ENCODE results near the gene IL9.

Gene IL9

GRCh38 chr5:135895474-135896006 lies at the start of gene IL9:
Gene IL9, minus strand, starts transcription at chr5:135895841. Its CDS starts 25 bp downstream, at chr5:135895816.
- DNase-seq = no peak

- peak; percentile 86 for DNase-seq
Measured at GRCh38 chr5:135944967-135945560, 49.4 kb upstream of the IL9 start.

- no peak for DNase-seq
Measured at GRCh38 chr5:135944564-135944963, 48.9 kb upstream of the IL9 start.

- DNase-seq = peak; percentile 8
Measured at GRCh38 chr5:135942202-135942771, 46.6 kb upstream of the IL9 start.

- no peak for DNase-seq
Measured at GRCh38 chr5:135941711-135942110, 46.1 kb upstream of the IL9 start.

GRCh38 chr5:135937245-135937911 lies 41.7 kb upstream of the IL9 start:
- no peak for DNase-seq

GRCh38 chr5:135934939-135935338 lies 39.3 kb upstream of the IL9 start:
- DNase-seq = no peak

GRCh38 chr5:135930949-135931295 lies 35.3 kb upstream of the IL9 start:
- DNase-seq = no peak

GRCh38 chr5:135930029-135930948 lies 34.6 kb upstream of the IL9 start:
- DNase-seq = peak; percentile 31

GRCh38 chr5:135921388-135921787 lies 25.7 kb upstream of the IL9 start:
- DNase-seq = no peak

- DNase-seq = no peak
Measured at GRCh38 chr5:135920199-135920598, 24.6 kb upstream of the IL9 start.

- no peak for DNase-seq
Measured at GRCh38 chr5:135916638-135917263, 21.1 kb upstream of the IL9 start.

GRCh38 chr5:135915466-135916001 lies 19.9 kb upstream of the IL9 start:
- no peak for DNase-seq

GRCh38 chr5:135913713-135914626 lies 18.3 kb upstream of the IL9 start:
- no peak for DNase-seq

GRCh38 chr5:135905144-135905543 lies 9.5 kb upstream of the IL9 start:
- no peak for DNase-seq

GRCh38 chr5:135901633-135902032 lies 6.0 kb upstream of the IL9 start:
- no peak for DNase-seq

- DNase-seq = no peak
Measured at GRCh38 chr5:135900276-135900675, 4.6 kb upstream of the IL9 start.

GRCh38 chr5:135898651-135899050 lies 3.0 kb upstream of the IL9 start:
- no peak for DNase-seq

GRCh38 chr5:135894789-135895188 lies 852 bp downstream of the IL9 start:
- DNase-seq = no peak

- DNase-seq = no peak
Measured at GRCh38 chr5:135894276-135894675, 1.4 kb downstream of the IL9 start.

- DNase-seq = no peak
Measured at GRCh38 chr5:135891791-135892190, 3.9 kb downstream of the IL9 start.
